GM18519 (cell line): ENCODE measurements around the gene APOB.

ENCODE experiments used
- ATAC-seq: cut with Tn5 transposase; IDR thresholded peaks from one replicate; pipeline ENCODE4 v1.9.1; 2021; ENCODE audit warnings: mild to moderate bottlenecking, moderate library complexity; ENCODE audit not compliant: unreplicated experiment, low FRiP score

APOB gene

GRCh38 chr2:21007129-21008013, 36.5 kb downstream of the APOB start:
- ATAC-seq: no peak

- no peak for ATAC-seq
Observed at GRCh38 chr2:21006423-21007128, 37.3 kb downstream of the APOB start.

DNA sequence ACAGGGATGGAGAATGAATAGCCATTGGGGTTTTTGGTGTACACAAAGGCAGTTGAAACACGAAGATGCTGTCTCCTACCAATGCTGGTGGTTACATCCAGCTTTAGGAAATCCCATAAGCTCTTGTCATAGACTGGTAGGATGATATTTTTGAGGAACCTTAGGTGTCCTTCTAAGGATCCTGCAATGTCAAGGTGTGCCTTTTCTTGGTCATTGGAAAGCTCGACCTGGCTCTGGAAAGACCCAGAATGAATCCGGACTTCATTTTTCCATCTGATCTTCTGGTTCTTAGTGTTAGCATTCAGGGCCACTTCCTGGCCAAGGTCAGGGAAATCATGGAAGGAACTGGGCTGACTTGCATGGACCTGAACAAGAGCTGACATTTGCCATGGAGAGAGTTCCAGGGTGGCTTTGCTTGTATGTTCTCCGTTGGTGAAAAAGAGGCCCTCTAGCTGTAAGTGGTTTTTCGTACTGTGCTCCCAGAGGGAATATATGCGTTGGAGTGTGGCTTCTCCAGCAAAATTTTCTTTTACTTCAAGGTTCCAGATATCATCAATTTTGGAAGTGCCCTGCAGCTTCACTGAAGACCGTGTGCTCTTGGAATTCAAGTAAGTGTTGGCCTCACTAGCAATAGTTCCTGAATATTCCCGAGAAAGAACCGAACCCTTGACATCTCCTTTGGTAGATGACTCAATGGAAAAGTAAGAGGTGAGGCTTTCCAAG, 38.0 kb downstream of the APOB start:
- ATAC-seq: no peak

DNA sequence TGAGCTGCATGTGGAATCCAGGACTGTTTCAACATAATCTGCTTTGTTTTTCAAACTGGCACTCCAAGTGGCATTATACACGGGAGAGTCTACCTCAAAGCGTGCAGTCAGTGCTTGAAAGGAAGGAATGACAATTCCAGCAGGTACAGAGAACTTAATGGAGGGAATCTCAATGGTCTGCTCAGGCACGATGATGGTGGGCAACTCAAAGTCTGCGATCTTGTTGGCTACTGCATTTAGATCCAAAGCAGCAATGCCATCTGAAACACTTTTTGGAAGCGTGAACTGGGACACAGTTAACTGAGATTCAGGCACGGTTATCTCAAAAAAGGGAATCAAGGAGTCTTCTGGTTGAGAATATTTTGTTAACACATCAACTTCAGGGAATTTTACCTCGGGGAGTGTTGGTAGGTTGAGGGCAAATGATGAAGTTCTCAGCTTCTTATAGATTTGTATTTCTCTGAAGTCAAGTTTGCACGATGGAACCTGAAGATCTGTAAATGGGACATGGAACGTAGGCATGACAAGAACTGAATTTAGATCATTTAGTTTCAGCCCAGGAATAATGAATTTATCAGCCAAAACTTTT, 38.7 kb downstream of the APOB start:
- ATAC-seq: no peak

DNA sequence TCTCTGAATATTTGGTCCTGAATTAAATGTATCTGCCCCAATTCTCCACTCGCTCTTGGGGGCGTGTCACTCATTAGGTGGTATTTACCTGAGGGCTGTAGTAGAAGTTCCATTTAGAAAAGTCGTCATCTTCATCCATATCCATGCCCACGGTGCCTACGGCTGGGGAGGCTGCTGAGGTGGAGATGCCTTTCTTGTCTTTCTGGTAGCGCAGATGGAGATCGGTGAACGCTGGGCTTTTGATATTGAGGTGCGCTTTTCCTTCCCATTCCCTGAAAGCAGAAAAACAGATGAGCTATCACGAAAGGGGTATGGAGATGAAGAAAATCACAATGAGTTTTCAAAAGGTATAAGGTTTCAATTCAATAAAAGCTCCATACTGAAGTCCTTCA, 39.7 kb downstream of the APOB start:
- no peak for ATAC-seq

- ATAC-seq: no peak
Observed at GRCh38 chr2:21003572-21004180, 40.2 kb downstream of the APOB start.

DNA sequence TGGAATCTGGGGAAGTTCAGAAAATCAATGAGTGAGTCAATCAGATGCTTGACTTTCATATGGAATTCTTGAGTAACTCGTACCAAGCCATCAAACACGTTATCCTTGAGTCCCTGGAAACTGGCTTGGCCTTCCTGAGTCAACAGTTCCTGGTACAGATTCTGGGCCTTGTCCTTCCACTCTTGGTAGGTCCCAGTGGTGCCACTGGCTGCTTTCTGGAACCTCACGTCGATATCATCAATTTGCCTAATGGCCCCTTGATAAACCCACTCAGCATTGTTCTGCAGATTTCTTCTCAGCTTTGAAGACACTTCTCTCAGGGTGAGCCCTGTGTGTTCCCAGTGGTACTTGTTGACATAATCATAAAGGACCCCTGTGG, 41.1 kb downstream of the APOB start:
- ATAC-seq: no peak

GRCh38 chr2:21001988-21002813, 41.7 kb downstream of the APOB start:
- ATAC-seq: no peak

DNA sequence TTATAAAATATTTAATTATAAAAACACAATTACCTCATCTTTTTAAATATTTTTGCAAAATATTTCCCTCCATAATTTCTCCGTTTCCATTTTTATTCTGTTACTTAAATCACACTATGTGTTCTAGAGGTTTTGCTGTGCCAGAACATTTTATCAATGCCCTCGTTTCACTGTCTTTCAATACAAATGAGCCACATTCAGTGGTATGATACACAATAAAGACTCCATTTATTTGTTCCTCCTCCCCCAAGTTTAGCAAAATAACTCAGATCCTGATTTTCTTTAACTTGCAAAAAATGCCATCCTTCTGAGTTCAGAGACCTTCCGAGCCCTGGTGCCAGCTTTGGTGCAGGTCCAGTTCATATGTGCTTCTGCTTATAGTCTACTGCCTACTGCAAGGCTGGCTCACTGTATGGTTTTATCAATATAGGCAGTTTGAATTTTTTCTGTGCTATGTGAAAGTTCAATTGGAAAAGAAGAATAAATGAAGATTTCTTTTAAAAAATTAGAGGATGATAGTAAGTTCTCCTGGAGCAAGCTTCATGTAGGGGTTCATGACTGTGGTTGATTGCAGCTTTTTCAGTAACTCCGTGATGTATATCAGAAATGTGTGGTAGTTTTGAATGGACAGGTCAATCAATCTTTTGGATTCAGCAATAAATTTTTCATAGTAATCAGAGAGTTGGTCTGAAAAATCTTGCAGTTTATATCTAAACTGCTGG, 42.5 kb downstream of the APOB start:
- no peak for ATAC-seq

GRCh38 chr2:20999906-21000645, 43.8 kb downstream of the APOB start:
- no peak for ATAC-seq

DNA sequence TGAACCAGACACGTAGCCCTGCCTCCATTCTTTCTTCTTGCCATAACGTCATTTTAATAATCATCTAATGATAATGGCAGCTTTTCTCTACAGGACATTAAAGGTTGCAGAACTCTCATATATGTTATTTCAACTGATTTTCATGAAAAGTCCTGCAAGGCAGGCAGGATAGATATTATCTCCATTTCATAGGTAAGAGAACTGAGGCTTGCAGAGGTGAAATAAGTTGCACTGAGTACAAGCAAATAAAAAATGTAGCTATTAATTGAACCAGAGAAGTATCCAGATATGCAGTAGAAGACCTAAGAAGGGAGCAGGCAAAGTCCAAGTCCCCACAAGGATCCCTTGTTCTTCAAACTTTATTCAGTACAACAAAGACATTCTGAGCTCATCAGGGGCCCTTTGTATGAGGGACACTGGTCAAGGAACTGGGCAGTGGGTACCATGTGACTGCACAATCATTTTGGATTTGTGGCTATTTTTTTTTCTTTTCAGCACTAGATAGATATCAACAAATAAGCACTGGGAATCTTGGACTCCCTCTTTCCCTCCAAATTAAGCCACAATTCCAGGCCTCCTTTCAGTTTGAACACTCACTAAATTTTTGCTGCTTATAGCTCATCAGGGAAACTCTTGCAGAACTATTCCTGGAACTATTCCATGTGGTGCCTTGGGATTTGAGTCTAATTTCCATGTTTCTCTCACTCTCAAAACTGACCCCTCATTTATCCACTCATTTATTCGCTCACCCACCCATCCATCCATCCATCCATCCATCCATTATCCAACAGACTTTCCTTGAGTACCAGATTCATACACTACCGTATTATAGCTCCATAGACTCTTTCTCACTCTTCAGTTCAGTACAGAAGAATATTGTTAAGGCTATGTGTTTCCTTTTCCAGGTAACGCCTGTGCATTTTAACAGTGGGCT, 44.6 kb downstream of the APOB start:
- ATAC-seq: no peak

DNA sequence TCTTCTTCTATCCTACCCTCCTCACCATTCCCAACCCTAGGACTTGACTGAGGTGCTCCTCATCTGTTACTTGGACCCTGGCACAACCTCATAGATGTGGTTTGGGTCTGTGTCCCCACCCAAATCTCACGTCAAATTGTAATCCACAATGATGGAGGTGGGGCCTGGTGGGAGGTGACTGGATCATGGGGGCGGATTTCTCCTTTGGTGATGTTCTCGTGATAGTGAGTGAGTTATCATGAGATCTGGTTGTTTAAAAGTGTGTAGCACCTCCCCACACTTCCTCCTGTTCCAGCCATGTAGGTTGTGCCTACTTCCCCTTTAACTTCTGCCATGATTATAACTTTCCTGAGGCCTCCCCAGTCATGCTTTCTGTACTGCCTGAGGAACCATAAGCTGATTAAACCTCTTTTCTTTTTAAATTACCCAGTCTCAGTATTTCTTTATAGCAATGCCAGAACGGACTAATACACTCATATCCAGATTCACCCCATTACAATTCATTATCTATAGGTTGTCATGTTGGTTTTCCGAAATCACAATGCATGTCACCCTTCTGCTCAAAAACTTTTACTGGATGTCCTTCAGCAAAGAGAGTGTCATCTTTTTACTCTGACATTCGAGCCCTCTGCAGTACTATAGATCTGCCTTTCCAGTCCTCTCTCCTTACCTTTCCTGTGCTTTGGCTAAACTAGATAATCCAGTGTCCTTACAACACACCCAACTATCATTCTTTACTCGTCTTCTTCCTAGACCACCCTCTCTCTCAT, 45.7 kb downstream of the APOB start:
- no peak for ATAC-seq

DNA sequence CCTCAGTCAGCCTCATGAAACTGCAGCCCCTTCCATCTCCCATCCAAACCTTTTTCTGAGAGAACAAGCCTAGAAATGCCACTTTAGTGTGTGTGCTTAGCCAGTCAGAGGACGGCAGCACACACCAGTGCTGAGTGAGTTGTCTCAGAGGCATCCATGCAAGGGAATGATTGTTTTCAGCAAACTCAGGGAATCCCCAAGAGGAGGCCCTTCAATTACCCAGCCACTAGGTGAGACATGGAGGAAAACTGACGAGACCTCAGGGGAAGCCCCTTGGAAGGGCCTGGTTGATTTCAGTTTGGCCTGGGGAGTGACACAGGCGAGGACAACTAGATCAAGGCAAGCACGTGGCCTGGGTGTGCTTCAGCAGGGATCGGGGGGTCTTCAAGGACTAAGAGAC, 49.7 kb downstream of the APOB start:
- no peak for ATAC-seq

DNA sequence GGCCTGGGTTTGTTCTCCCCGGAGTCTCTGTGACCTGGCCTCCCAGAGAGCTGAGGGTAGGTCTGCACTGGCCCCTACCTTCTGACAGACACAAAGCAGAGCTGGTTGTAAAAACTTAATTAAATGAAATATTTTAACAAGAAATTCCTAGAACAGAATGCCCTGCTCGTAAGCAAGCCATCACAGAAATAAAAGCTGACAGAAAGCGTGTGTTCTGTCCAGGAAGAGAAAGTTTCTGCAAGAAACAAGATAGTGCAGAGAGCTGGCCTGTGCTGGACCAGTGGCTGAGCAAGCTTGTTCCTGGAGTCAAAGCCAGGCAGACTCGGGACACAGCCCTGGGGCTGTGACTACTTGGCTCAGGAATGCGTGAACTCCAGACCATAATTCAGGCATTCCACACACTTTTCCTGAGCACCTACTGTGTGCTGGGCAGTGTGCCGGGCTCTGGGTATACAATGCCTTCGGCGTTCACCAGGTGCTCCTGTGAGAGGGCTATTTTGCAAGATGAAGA, 51.6 kb downstream of the APOB start:
- ATAC-seq: no peak

DNA sequence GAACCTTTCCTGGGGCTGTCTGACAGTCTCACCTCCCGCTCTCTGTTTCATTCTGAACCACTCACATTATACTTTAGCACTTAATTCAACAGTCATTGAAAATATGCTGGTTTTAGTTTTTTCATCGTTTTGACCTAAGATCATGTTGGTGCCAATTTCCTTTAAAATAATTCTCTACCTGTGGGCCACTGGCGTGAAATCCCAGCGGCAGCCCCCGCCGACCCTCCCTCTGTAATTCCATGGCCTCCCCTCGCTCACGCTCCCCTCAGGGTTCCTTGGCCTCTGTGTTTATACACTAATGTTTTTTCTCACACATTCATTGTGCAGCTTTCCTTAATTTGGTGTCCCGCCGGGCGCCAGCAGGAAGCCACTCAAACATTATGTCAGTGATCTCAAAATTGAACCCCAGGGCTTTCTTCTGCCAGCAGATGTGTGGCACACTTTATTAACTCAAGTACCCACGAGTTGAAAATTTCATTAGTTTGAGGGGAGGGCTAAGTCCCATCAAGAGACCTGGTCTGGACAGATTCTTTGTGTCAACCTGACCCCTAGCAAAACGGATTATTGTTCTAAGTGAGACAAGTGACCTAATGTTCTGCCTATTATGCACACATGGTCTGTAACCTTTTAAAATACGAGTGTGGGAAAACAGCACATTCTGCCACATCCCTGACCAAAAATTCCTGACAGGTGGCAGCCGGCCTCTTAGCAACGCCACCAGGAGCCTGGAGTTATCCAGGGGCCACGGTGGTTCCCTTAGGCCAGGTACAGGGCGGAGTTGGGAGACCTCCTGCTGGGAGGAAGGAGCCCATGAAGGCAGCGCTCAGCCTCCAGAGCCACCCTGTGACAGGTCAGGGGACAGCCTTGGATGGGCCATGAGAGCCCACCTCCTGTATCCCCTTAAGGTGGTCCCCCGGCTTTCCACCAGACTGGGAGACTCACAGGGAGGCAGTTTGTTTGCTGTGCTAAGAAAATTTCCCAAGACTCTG, 53.1 kb downstream of the APOB start:
- ATAC-seq: no peak
